Right lobe of liver (tissue), 4 donors: ENCODE results near the gene NRP2.

Experiments
- POLR2A ChIP-seq: fragments of 450-650 bp; IDR thresholded peaks from one replicate; pipeline ENCODE4 v1.6.1; 2017; ENCODE audit warnings: antibody characterized with exemption, mild to moderate bottlenecking
- TF ChIP-seq, protein P1 (sequence below), 4 donors: fragments of 200-600 bp in 3 of 4; fragments of 450-650 bp in 1 of 4; IDR thresholded peaks; one replicate each; pipeline versions ENCODE4 v1.5.1 to v1.8.0; 2016 to 2022; ENCODE audit warnings: antibody characterized with exemption in 4 of 4, mild to moderate bottlenecking in 2 of 4
- donor health status: DM: no; HTN: no; CAD: no.
- donor health status: DM: no; HTN: no; CAD: no.
- donor health status: DM: no; HTN: yes; CAD: no.

DNA sequence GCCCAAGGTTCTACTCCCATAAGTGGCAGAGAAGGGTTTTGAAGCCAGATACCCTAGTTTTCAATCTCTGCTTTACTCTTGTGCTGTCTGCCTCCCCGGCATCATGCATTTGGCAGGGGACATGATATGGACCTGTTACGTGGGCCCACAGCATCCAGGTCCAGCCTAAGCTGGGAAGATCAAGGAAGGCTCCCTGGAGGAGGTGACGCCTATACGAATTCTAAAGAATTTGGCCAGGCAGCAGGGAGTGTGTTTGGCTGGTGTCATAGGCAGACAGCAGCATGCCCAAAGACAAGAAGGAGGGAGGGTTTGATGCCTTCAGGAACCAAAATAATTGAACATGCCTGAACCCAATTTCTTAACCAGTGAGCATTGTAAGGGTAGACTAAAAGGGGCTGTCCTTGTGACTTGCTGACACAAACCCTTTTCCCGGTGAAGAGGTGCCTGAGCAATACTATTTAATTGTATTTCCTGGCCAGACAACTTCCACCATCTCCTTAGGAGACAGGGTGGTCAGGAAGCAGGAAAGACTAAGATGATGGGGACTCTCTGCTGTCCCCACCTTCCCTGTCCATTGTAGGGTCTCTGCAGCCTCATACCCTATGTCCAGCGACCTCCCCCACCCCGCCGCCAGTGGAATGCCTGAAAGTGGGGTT lies 21.3 kb downstream of the NRP2 start:
- TF ChIP-seq, protein P1, sequence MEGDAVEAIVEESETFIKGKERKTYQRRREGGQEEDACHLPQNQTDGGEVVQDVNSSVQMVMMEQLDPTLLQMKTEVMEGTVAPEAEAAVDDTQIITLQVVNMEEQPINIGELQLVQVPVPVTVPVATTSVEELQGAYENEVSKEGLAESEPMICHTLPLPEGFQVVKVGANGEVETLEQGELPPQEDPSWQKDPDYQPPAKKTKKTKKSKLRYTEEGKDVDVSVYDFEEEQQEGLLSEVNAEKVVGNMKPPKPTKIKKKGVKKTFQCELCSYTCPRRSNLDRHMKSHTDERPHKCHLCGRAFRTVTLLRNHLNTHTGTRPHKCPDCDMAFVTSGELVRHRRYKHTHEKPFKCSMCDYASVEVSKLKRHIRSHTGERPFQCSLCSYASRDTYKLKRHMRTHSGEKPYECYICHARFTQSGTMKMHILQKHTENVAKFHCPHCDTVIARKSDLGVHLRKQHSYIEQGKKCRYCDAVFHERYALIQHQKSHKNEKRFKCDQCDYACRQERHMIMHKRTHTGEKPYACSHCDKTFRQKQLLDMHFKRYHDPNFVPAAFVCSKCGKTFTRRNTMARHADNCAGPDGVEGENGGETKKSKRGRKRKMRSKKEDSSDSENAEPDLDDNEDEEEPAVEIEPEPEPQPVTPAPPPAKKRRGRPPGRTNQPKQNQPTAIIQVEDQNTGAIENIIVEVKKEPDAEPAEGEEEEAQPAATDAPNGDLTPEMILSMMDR (IDR thresholded peaks at IDR 0.05), result no peak
- no peak for TF ChIP-seq POLR2A
